Astrocyte of the cerebellum (primary cell): ENCODE data around the gene PLIN4.
"Not testable (repeated sequence)": the region's sequence is repeated elsewhere in the genome, so short reads cannot be mapped to it uniquely, and the experiment has no call there.

ENCODE experiments used
- DNase-seq: peaks from one replicate; pipeline ENCODE4 v3.0.0-alpha.2; 2011; ENCODE audit warnings: low read depth
- H3K4me3 ChIP-seq: 2 replicates; pipeline ENCODE4 v1.5.1; 2011; ENCODE audit warnings: mild to moderate bottlenecking, low read depth, low read length, moderate library complexity
- in situ Hi-C: cut with HindIII; loops from 2 replicates; pipeline ENCODE4 v1.10.0; 2017; ENCODE audit warnings: low sequenced_read_pairs
- TF ChIP-seq, protein P1 (sequence below): IDR thresholded peaks from 2 replicates; pipeline ENCODE4 v1.5.1; 2012; ENCODE audit warnings: low read length, low read depth, moderate library complexity, mild to moderate bottlenecking; ENCODE audit errors: missing control alignments

The PLIN4 gene

DNA sequence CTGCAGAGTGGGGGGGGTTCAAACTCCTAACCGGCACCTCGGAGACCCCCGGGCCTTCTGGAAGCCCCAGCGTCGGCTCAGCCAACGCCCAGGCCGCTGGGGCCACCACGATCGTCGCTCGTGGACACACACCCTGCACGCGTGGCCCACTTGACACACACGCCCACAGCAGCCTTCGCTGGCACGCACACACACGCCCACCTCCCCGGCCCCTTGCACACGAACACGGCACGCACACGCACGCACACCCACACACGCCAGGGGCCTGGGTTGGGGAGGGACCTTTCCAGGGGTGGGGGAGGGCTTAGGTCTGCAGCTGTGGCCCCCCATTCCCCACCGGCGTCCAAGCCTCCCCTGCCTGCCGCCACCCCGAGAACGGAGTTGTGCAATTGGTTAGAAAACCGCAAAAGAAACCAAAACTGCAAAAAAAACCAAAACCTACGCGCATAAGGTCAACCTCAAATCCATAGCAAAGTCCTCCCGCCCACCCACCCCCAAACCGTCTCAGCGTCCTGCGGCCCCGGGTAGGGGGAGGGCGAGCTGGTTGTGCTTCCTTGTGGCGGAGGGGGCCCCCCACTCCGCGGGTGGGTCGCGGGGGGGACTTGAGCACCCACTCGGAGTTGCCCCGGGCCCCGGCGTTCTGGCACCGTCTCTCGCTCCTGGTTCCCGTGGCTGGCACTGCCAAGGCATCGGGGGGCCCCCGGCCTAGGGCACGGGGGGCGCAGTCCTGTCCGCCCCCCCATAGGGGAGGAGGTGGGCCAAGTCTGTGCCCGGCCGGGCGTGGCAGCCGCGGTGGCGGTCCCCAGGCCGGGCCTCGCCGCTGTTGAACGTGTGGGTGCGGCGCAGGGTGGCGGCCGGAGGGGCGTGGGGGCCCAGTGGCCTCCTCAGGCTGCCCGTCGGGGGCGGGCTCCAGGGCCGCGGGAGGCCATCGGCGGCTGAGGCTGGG is 24.9 kb upstream of the PLIN4 start:
- TF ChIP-seq, protein P1, sequence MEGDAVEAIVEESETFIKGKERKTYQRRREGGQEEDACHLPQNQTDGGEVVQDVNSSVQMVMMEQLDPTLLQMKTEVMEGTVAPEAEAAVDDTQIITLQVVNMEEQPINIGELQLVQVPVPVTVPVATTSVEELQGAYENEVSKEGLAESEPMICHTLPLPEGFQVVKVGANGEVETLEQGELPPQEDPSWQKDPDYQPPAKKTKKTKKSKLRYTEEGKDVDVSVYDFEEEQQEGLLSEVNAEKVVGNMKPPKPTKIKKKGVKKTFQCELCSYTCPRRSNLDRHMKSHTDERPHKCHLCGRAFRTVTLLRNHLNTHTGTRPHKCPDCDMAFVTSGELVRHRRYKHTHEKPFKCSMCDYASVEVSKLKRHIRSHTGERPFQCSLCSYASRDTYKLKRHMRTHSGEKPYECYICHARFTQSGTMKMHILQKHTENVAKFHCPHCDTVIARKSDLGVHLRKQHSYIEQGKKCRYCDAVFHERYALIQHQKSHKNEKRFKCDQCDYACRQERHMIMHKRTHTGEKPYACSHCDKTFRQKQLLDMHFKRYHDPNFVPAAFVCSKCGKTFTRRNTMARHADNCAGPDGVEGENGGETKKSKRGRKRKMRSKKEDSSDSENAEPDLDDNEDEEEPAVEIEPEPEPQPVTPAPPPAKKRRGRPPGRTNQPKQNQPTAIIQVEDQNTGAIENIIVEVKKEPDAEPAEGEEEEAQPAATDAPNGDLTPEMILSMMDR = no peak
- no peak overlapping the region for H3K4me3 ChIP-seq
- DNase-seq = no peak
- in situ Hi-C loops = no loop called here

DNA sequence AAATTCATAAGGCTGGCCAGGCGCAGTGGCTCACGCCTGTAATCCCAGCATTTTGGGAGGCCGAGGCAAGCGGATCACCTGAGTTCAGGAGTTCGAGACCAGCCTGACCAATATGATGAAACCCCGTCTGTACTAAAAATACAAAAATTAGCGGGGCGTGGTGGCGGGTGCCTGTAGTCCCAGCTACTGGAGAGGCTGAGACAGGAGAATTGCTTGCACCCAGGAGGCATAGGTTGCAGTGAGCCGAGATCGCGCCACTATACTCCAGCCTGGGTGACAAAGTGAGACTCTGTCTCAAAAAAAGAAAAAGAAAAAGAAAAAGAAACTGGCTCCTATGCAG is 23.5 kb upstream of the PLIN4 start:
- H3K4me3 ChIP-seq, DNase-seq, in situ Hi-C loops: not testable (repeated sequence)

DNA sequence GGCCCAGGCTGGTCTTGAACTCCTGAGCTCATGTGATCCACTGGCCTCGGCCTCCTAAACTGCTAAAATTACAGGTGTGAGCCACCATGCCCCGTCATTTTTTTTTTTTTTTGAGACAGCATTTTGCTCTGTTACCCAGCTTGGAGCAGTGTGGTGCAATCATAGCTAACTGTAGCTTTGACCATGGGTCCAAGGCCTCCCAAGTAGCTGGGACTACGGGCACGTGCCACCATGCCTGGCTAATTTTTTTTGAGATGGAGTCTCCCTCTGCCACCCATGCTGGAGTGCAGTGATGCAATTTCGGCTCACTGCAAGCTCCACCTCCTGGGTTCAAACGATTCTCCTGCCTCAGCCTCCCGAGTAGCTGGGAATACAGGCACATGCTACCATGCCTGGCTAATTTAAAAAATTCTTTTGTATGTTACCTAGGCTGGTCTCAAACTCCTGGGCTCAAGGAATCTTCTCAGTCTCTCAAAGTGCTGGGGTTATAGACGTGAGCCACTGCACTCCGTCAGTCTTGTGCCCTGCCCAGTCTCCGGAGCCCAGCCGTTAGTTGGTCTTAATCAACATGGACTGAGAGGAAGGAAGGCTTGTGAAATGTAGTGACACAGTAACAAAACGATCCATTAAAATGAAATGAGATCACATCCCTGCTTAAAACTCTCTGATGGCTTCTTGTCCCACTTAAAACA is 23.0 kb upstream of the PLIN4 start:
- no peak overlapping the region for H3K4me3 ChIP-seq
- TF ChIP-seq, protein P1 = no peak
- in situ Hi-C loops = no loop called here

DNA sequence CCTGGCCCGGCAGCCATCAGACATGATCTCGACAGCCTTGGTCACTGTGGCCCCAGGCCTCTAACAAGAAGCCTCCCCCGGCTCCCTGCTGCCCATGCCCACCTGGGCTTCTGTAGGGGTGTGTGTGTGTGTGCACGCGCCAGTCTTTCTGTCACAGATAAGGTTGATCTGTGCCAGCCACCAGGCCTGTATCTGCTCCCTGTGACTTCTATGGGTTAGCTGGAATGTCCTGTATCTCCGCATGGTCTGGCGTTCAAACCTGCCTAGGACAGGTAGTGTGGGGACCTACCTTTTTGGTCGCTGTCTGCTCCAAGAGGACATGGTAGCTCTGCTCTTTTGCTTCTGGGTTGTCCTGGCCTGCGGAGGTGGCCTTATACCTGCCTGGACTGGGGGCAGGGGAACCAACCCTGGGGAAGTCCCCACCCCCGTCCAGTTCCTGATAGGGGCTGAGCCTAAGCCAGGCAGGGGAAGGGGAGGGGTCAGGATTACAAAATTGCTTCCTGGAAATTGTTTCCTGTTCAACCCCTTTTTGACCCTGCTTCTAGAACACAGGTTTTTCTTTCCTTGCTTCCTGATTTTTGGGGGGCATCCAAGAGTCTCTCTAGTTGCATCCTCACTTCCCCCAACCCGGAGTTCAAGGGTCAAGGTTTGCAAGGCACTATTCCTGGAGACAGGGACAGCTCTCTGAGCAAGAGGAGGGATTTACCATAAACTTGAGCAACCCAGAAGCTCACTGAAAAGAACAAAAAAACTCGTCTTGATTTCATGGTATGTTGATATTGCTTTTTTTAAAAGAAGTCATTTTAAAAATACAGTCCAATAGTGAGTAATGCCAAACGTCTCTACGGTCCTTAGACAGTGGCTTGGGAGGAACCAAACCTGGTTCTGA is 21.7 kb upstream of the PLIN4 start, which contains the start of gene LRG1:
Gene LRG1, minus strand, starts transcription at position 344 of the 889 bp plus-strand sequence. Its CDS starts 23 bp downstream, at position 321.
- H3K4me3 ChIP-seq = no peak within 1 kb of the TSS
- TF ChIP-seq, protein P1 = no peak
- no peak for DNase-seq
- in situ Hi-C loops = no loop called here

More for the DNA sequence above, 23.0 kb upstream of the PLIN4 start:
- DNase-seq = no peak

DNA sequence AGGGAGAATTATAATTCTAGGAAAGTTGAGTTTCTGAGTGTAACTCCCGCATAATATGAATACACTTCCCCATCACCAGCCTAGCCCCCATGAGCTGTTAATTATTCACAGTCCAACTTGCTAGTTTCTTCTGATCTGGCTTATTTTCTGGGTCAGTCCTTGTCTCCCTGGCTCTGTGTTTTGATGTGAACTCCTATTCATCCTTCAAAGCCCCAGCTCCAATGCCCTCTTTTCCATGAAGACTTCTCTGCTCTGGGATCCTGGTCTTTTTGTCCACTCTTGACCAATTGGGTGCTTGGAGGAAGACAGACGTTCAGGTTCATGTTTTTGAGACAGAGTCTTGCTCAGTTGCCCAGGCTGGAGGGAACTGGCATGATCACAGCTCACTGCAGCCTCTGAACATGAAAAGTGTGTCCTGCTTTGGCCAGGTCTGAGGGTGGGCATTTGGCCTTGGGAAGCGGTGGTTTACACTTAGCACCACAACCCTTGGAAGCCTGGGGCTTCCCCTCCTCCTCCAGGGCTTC is 20.9 kb upstream of the PLIN4 start:
- no peak for DNase-seq
- TF ChIP-seq, protein P1 = no peak
- no peak overlapping the region for H3K4me3 ChIP-seq
- in situ Hi-C loops = no loop called here

DNA sequence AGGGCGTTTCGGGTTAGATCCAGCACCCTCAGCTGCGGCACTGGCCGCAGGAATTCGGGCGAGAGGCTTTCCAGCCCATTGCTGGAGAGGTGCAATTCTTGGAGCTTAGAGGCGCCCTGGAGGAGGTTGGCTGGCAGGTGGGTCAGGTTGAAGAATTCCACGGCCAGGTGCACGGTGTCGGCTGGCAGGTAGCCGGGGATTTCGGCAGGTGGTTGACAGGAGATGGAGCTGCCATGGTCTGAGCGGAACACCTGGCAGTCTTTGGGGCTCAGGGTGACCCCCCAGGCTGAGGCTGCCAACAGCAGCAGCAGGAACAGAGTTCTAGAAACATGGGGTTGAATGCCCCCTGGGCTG is 20.3 kb upstream of the PLIN4 start:
- no peak for DNase-seq
- TF ChIP-seq, protein P1 = no peak
- no peak overlapping the region for H3K4me3 ChIP-seq
- in situ Hi-C loops = no loop called here
